Measurements from ENCODE around the gene RRAS. TPM values are rescaled to one million over a fixed set of nuclear protein-coding genes. Genes with fewer than 3 reads are reported as not detected.

The RRAS gene
- total RNA-seq, 2 experiments from 2014 or later, result 12.2 to 14.4 TPM

DNA sequence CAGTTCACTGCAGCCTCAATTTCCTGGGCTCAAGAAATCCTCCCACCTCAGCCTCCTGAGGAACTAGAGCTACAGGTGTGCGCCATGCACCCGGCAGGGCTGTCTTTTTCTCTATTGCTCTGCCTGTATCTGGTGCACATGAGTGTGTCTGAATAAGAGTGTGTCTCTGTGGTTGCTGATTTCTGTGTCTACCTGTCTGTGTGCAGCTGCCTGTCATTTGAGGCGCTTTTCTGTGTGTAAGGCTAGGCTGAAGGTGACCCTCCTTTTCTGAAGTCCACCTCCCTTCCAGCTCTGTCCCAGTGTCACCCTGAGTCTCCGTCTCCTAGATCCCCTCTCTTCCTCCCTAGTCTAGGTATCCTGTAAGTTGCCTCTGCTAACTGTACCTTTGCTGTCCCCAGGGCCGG is 50.4 kb downstream of the RRAS start:
- H3K4me3 Mint-ChIP-seq, result no peak overlapping the region
- peaks cover 31% of the 10 kb centered on the region for H3K4me1 Mint-ChIP-seq (ENCODE audit: low read depth)

DNA sequence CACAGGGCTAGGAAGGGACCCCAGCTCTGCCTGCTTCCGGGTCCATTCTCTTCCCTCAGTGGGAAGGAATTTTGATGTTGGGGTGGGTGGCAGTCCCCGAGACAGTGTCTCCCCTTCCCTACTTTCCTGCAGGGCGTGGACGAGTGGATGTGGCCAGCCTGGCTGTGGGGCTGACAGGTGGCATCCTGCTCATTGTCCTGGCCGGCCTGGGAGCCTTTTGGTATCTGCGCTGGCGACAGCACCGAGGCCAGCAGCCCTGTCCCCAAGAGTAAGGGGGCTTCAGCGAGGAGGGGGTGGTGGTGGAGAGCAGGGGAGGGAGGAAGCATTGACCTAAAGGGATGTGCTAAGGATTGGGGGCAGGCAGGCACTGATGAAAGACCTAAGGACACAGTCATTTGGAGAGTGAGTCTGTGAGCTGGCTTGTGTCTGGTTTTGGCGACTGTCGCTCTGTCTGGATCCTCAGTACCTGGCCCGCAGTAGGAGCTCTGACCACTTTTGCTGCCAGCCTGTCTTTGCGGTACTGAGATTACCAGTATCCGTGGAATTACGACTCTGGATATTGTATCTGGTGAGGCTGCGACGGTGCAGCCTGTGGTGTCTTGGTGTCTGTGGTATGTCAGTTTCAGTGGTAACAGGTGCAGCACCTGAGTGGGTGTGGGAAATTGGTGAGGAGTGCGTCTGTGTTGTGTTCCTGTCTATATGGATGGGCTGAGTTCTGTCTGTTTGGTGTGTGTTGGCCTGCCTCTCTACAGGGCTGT is 51.4 kb downstream of the RRAS start:
- DNase-seq, result peak; percentile 78
- ChIA-PET POLR2A (interaction anchor here (2.3 to 3.1 kb wide), 2 partner anchors 8 to 88 kb away, joined by 8 to 22 read pairs; partner anchors contain the start of genes NOSIP and PRRG2), CTCF (interaction anchor here (0.9 to 4.6 kb wide), 3 partner anchors 18 to 84 kb away, joined by 3 to 17 read pairs (median 4); no protein-coding TSS in a partner anchor)
- peak overlapping the region; percentile 13 for H3K27ac Mint-ChIP-seq
- intact Hi-C loops (cut with micrococcal nuclease), result no loop called here
- H3K36me3 Mint-ChIP-seq, result peaks cover 2% of the 10 kb centered on the region
- H3K4me3 Mint-ChIP-seq, result no peak overlapping the region
- no peaks in the 10 kb centered on the region for H3K9me3 Mint-ChIP-seq
- H3K27me3 Mint-ChIP-seq, result no peaks in the 10 kb centered on the region
- H3K4me1 Mint-ChIP-seq (ENCODE audit: low read depth), result peaks cover 22% of the 10 kb centered on the region

More for the DNA sequence above, 50.4 kb downstream of the RRAS start:
- DNase-seq, result no peak
- no peak overlapping the region for H3K27ac Mint-ChIP-seq
- ChIA-PET CTCF (interaction anchor here (0.9 kb wide), 1 partner anchor 83 kb away, joined by 4 read pairs; no protein-coding TSS in a partner anchor), POLR2A (interaction anchor here (1.9 to 3.1 kb wide), 3 partner anchors 9 to 87 kb away, joined by 8 to 22 read pairs (median 10); partner anchors contain the start of genes NOSIP, PRRG2, RRAS and SCAF1)
- no peaks in the 10 kb centered on the region for H3K9me3 Mint-ChIP-seq
- intact Hi-C loops (cut with micrococcal nuclease), result no loop called here
- no peaks in the 10 kb centered on the region for H3K27me3 Mint-ChIP-seq
- peaks cover 8% of the 10 kb centered on the region for H3K36me3 Mint-ChIP-seq

DNA sequence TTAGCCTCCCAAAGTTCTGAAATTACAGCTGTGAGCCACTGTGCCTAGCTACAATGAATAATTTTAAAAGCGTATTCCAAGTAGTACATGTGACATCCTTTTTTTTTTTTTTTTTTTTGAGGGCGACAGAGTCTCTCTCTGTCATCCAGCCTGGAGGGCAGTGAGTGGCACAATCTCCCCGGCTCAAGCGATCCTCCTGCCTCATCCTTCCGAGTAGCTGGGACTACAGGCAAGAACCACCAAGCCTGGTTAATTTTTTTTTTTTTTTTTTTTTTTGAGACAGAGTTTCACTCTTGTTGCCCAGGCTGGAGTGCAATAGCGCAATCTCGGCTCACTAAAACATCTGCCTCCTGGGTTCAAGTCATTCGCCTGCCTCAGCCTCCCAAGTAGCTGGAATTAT is 52.7 kb downstream of the RRAS start:
- Mint-ChIP-seq H3K36me3 (no peaks in the 10 kb centered on the region), H3K4me3 (no peak overlapping the region), H3K9me3 (no peaks in the 10 kb centered on the region), H3K27me3 (no peaks in the 10 kb centered on the region), H3K4me1 (ENCODE audit: low read depth) (peaks cover 16% of the 10 kb centered on the region), H3K27ac (no peak overlapping the region)
- ChIA-PET POLR2A (interaction anchor here (0.6 kb wide), 1 partner anchor 127 kb away, joined by 3 read pairs; no protein-coding TSS in a partner anchor), CTCF (interaction anchor here (4.6 kb wide), 1 partner anchor 17 kb away, joined by 17 read pairs; no protein-coding TSS in a partner anchor)
- DNase-seq, result no peak
- intact Hi-C loops (cut with micrococcal nuclease), result no loop called here

Small RNA genes within 50 kb of the gene (microRNA-seq; reads per million reads assigned to microRNA genes)
- gene MIR5088 (ENCODE audit: borderline microRNAs expressed, borderline number of aligned reads, borderline replicate concordance), result not detected

Other genes with a start within 250 kb of the RRAS start
- not detected for gene PTH2, start 216.7 kb downstream of the RRAS start, total RNA-seq
- gene GFY, start 214.8 kb downstream of the RRAS start, total RNA-seq, result not detected
- under 1 TPM in 1 of 2 experiments, not detected in 1; 0.17 TPM for gene SLC17A7, start 198.6 kb downstream of the RRAS start, total RNA-seq
- 100 to 1,000 TPM; 117 to 129 TPM for gene PIH1D1, start 188.3 kb downstream of the RRAS start, total RNA-seq
- 10 to 100 TPM; 43.7 to 44.2 TPM for gene ALDH16A1, start 186.9 kb downstream of the RRAS start, total RNA-seq
- gene FLT3LG, start 165.9 kb downstream of the RRAS start, total RNA-seq, result 10 to 100 TPM; 50.1 to 51.0 TPM
- 1,000 to 10,000 TPM; 4,276 to 4,379 TPM for gene RPL13A, start 152.5 kb downstream of the RRAS start, total RNA-seq
- gene RPS11, start 143.7 kb downstream of the RRAS start, total RNA-seq, result 1,000 to 10,000 TPM; 3,093 to 3,130 TPM
- 10 to 100 TPM; 13.2 to 17.2 TPM for gene FCGRT, start 127.5 kb downstream of the RRAS start, total RNA-seq
- gene RCN3, start 112.1 kb downstream of the RRAS start, total RNA-seq, result 1 to 10 TPM; 6.3 to 6.5 TPM
- gene NOSIP, start 59.6 kb downstream of the RRAS start, total RNA-seq, result 10 to 100 TPM; 80.3 to 84.3 TPM
- 1 to 10 TPM in 1 of 2 experiments, under 1 TPM in 1; 0.85 to 1.5 TPM for gene PRRG2, start 58.8 kb downstream of the RRAS start, total RNA-seq
- gene PRR12, start 49.0 kb downstream of the RRAS start, total RNA-seq, result 10 to 100 TPM; 19.9 to 22.4 TPM
- gene SCAF1, start 2.1 kb upstream of the RRAS start, total RNA-seq, result 10 to 100 TPM; 57.4 to 58.6 TPM
- gene IRF3, start 25.7 kb upstream of the RRAS start, total RNA-seq, result 100 to 1,000 TPM; 143 to 156 TPM
- gene BCL2L12, start 25.8 kb upstream of the RRAS start, total RNA-seq, result 10 to 100 TPM; 87.2 to 89.1 TPM
- 100 to 1,000 TPM; 315 to 325 TPM for gene PRMT1, start 37.1 kb upstream of the RRAS start, total RNA-seq
- 1 to 10 TPM; 2.9 to 3.0 TPM for gene ADM5, start 49.5 kb upstream of the RRAS start, total RNA-seq
- gene CPT1C, start 51.0 kb upstream of the RRAS start, total RNA-seq, result 1 to 10 TPM; 1.4 to 1.6 TPM
- under 1 TPM; 0.40 to 0.63 TPM for gene TSKS, start 123.2 kb upstream of the RRAS start, total RNA-seq
- 10 to 100 TPM; 86.0 to 88.4 TPM for gene AP2A1, start 126.9 kb upstream of the RRAS start, total RNA-seq
- gene FUZ, start 173.1 kb upstream of the RRAS start, total RNA-seq, result 10 to 100 TPM; 15.2 to 16.2 TPM
- 10 to 100 TPM; 45.6 to 50.2 TPM for gene MED25, start 178.1 kb upstream of the RRAS start, total RNA-seq
- gene PTOV1, start 211.0 kb upstream of the RRAS start, total RNA-seq, result 100 to 1,000 TPM; 105 to 108 TPM
- 10 to 100 TPM; 88.7 to 98.6 TPM for gene PNKP, start 227.4 kb upstream of the RRAS start, total RNA-seq
- gene AKT1S1, start 237.2 kb upstream of the RRAS start, total RNA-seq, result 10 to 100 TPM; 19.6 TPM
- 10 to 100 TPM; 32.5 to 34.7 TPM for gene TBC1D17, start 237.6 kb upstream of the RRAS start, total RNA-seq

Measured in activated CD4-positive, alpha-beta memory T cell treated with anti-CD3 and anti-CD28 coated beads for 36 hours (primary cell).